ENCODE data around the gene RAP2A. TPM values are rescaled to one million over a fixed set of nuclear protein-coding genes. Genes with fewer than 3 reads are reported as not detected.

The RAP2A gene
- total RNA-seq, 1 experiment from 2014 or later: 32.1 TPM

- H3K14ac ChIP-seq (ENCODE audit: insufficient read depth, low read length): no peak overlapping the region
- no peak overlapping the region for H2BK120ac ChIP-seq (ENCODE audit: low read depth, low read length, poor library complexity, severe bottlenecking)
- no peak overlapping the region for H3T11ph ChIP-seq (ENCODE audit: low read length)
- no peaks in the 10 kb centered on the region for H3K79me2 ChIP-seq (ENCODE audit: insufficient read depth, low read length)
- H3K23ac ChIP-seq (ENCODE audit: insufficient read length, low read depth, low read length): no peak overlapping the region
- H3K18ac ChIP-seq (ENCODE audit: insufficient read length, low read depth, low read length): no peak overlapping the region
- Mint-ChIP-seq H3K4me3 (no peak overlapping the region), H3K9me3 (no peaks in the 10 kb centered on the region), H3K36me3 (ENCODE audit: insufficient read depth in 1 of 3, low read depth in 3 of 3) (peaks cover 7 to 10% (median 7%) of the 10 kb centered on the region in 3 experiments; a peak in 5 of 7 replicates), H3K4me1 (peaks cover 13 to 20% of the 10 kb centered on the region in 2 experiments), H3K27me3 (ENCODE audit: low read depth) (no peaks in the 10 kb centered on the region), H3K27ac (peak overlapping the region in 2 of 3 experiments; percentile 9 to 26; a peak in 2 of 7 replicates)
- H4K5ac ChIP-seq (ENCODE audit: insufficient read length, low read depth, low read length): no peak overlapping the region
- H3K56ac ChIP-seq (ENCODE audit: insufficient read length, low read depth, low read length): no peak overlapping the region
- H3K4me2 ChIP-seq (ENCODE audit: insufficient read depth, insufficient read length, low read length): no peak overlapping the region
- H3K23me2 ChIP-seq (ENCODE audit: insufficient read length, low read depth, low read length, poor library complexity, severe bottlenecking): no peaks in the 10 kb centered on the region
- no peak for TF ChIP-seq CTCF (conservative IDR thresholded peaks at IDR 0.05)
- H4K8ac ChIP-seq (replicated peaks; ENCODE audit: insufficient read length, low read depth, low read length): no peak overlapping the region
- H3K9ac ChIP-seq (ENCODE audit: extremely low read depth, insufficient read length, low read length): no peak overlapping the region
- no peak overlapping the region for H2AK5ac ChIP-seq (ENCODE audit: insufficient read length, low read length)
- H2BK12ac ChIP-seq (ENCODE audit: insufficient read length, low read depth, low read length): no peak overlapping the region
- no peak overlapping the region for H3K4ac ChIP-seq (ENCODE audit: low read depth, low read length)
- no peak overlapping the region for H4K91ac ChIP-seq (ENCODE audit: insufficient read length, low read depth, low read length)
- no peak overlapping the region for H2BK15ac ChIP-seq (ENCODE audit: low read depth, low read length)
- no peaks in the 10 kb centered on the region for H3K79me1 ChIP-seq (ENCODE audit: insufficient read depth, low read depth, low read length, poor library complexity, severe bottlenecking)
- no peaks in the 10 kb centered on the region for H4K20me1 ChIP-seq (ENCODE audit: control insufficient read depth, insufficient read depth, insufficient read length)
- DNase-seq: no peak
- no peaks in the 10 kb centered on the region for H3K9me3 ChIP-seq (ENCODE audit: control insufficient read depth, low read depth, low read length)
- no peak overlapping the region for H2AFZ ChIP-seq (ENCODE audit: low read length)
- H2BK5ac ChIP-seq (ENCODE audit: insufficient read length, low read length): no peak overlapping the region
- no peak overlapping the region for H3K27ac ChIP-seq (ENCODE audit: insufficient read length, low read depth, low read length)
- no peaks in the 10 kb centered on the region; the same call in 1 of the 2 replicates for H3K4me1 ChIP-seq (ENCODE audit: insufficient read depth, low read length)
- H3K27me3 ChIP-seq (ENCODE audit: insufficient read depth, low read length): no peaks in the 10 kb centered on the region
- no peak overlapping the region for H2BK20ac ChIP-seq (ENCODE audit: low read depth, low read length, poor library complexity, severe bottlenecking)
- no CpG with 5 or more reads among the region's 2 CpGs for WGBS (ENCODE audit: extremely low coverage, insufficient read length, low lambda C conversion rate)
Measured at GRCh38 chr13:97460853-97461252, 26.9 kb downstream of the RAP2A start.
